SK-N-MC (cell line): ENCODE data around the gene TBC1D22A.

Experiments
- EZH2 ChIP-seq: fragments of 200-600 bp; sonication (generic); IDR thresholded peaks from one replicate; pipeline ENCODE4 v1.6.1; 2017; ENCODE audit warnings: antibody characterized with exemption
- FOXP2 ChIP-seq: optimal IDR thresholded peaks from 2 replicates; pipeline ENCODE3; 2011; ENCODE audit warnings: mild to moderate bottlenecking, moderate library complexity; ENCODE audit not compliant: insufficient read depth; ENCODE audit errors: extremely low read length, control extremely low read depth
- POLR2AphosphoS5 ChIP-seq: IDR thresholded peaks from 2 replicates; pipeline ENCODE4 v1.6.1; 2012; ENCODE audit warnings: mild to moderate bottlenecking, low read depth, low read length, borderline replicate concordance

- no peak for TF ChIP-seq EZH2
- TF ChIP-seq POLR2AphosphoS5, result no peak
- no peak for TF ChIP-seq FOXP2
These were observed 50.3 kb downstream of the TBC1D22A start for GRCh38 chr22:46812788-46813187.
